ENCODE results near the gene CNGB1. TPM values are rescaled to one million over a fixed set of nuclear protein-coding genes. Genes with fewer than 3 reads are reported as not detected.

Gene CNGB1
- total RNA-seq, 4 donors from 2014 or later = 1.1 to 2.8 TPM; not detected in 2

GRCh38 chr16:57969451-57970123 lies 1.3 kb downstream of the CNGB1 start:
- Histone ChIP-seq H3K9me3 (no peaks in the 10 kb centered on the region), H3K4me1 (no peaks in the 10 kb centered on the region), H3K27me3 (no peaks in the 10 kb centered on the region), H3K4me3 (no peak overlapping the region), H3K36me3 (no peaks in the 10 kb centered on the region), H3K27ac (no peak overlapping the region)
- no peak for DNase-seq
- TF ChIP-seq POLR2A (IDR thresholded peaks at IDR 0.05) (no peak), CTCF (IDR thresholded peaks at IDR 0.05) (no peak)

GRCh38 chr16:57967916-57968315 lies 3.0 kb downstream of the CNGB1 start:
- Histone ChIP-seq H3K27ac (no peak overlapping the region), H3K36me3 (no peaks in the 10 kb centered on the region), H3K4me3 (no peak overlapping the region), H3K9me3 (no peaks in the 10 kb centered on the region), H3K27me3 (no peaks in the 10 kb centered on the region), H3K4me1 (no peaks in the 10 kb centered on the region)
- no peak for DNase-seq
- no peak for TF ChIP-seq POLR2A (IDR thresholded peaks at IDR 0.05)
- no peak for TF ChIP-seq CTCF (IDR thresholded peaks at IDR 0.05)

GRCh38 chr16:57966986-57967385 lies 3.9 kb downstream of the CNGB1 start:
- H3K4me3 ChIP-seq = no peak overlapping the region
- no peaks in the 10 kb centered on the region for H3K36me3 ChIP-seq
- no peaks in the 10 kb centered on the region for H3K27me3 ChIP-seq
- no peak for DNase-seq
- H3K27ac ChIP-seq = no peak overlapping the region
- H3K4me1 ChIP-seq = no peaks in the 10 kb centered on the region
- TF ChIP-seq POLR2A (IDR thresholded peaks at IDR 0.05) (no peak), CTCF (IDR thresholded peaks at IDR 0.05) (no peak)
- H3K9me3 ChIP-seq = no peaks in the 10 kb centered on the region

GRCh38 chr16:57966204-57966771 lies 4.6 kb downstream of the CNGB1 start:
- Histone ChIP-seq H3K9me3 (no peaks in the 10 kb centered on the region), H3K36me3 (no peaks in the 10 kb centered on the region), H3K4me3 (no peak overlapping the region), H3K27ac (no peak overlapping the region), H3K4me1 (no peaks in the 10 kb centered on the region), H3K27me3 (no peaks in the 10 kb centered on the region)
- TF ChIP-seq POLR2A (IDR thresholded peaks at IDR 0.05) (no peak), CTCF (IDR thresholded peaks at IDR 0.05) (no peak)
- no peak for DNase-seq

- no peak for DNase-seq
- no peaks in the 10 kb centered on the region for H3K36me3 ChIP-seq
- H3K27me3 ChIP-seq = no peaks in the 10 kb centered on the region
- TF ChIP-seq POLR2A (IDR thresholded peaks at IDR 0.05) = no peak
- no peaks in the 10 kb centered on the region for H3K9me3 ChIP-seq
- H3K4me3 ChIP-seq = no peak overlapping the region
- no peaks in the 10 kb centered on the region for H3K4me1 ChIP-seq
- H3K27ac ChIP-seq = no peak overlapping the region
These were observed 6.7 kb downstream of the CNGB1 start for GRCh38 chr16:57964157-57964700.

- no peak for TF ChIP-seq CTCF (IDR thresholded peaks at IDR 0.05)
- no peak for TF ChIP-seq POLR2A (IDR thresholded peaks at IDR 0.05)
- DNase-seq = no peak
- no peaks in the 10 kb centered on the region for H3K4me1 ChIP-seq
- H3K9me3 ChIP-seq = no peaks in the 10 kb centered on the region
- no peak overlapping the region for H3K4me3 ChIP-seq
- H3K27ac ChIP-seq = no peak overlapping the region
- no peaks in the 10 kb centered on the region for H3K27me3 ChIP-seq
- no peaks in the 10 kb centered on the region for H3K36me3 ChIP-seq
These were observed 8.2 kb downstream of the CNGB1 start for GRCh38 chr16:57962756-57963155.

Measured in Peyer's patch (tissue), 4 donors.